H9 (cell line): ENCODE data around the gene PDPN. TPM values are rescaled to one million over a fixed set of nuclear protein-coding genes. Genes with fewer than 3 reads are reported as not detected.

Experiments used
- DNase-seq: peaks from one replicate; pipeline ENCODE4 v3.0.0-alpha.2; 2017
- H2AFZ ChIP-seq: one replicate; pipeline ENCODE4 v1.6.1; 2013; ENCODE audit warnings: mild to moderate bottlenecking, low read length, control low read depth, moderate library complexity
- H2AK5ac ChIP-seq: 2 replicates; pipeline ENCODE4 v1.6.1; 2013; ENCODE audit warnings: low read length, control low read depth, mixed read lengths; ENCODE audit not compliant: insufficient read length
- H2BK120ac ChIP-seq: one replicate; pipeline ENCODE4 v1.6.1; 2013; ENCODE audit warnings: low read depth, mild to moderate bottlenecking, low read length, control low read depth, inconsistent platforms; ENCODE audit not compliant: poor library complexity, severe bottlenecking
- H2BK12ac ChIP-seq: 2 replicates; pipeline ENCODE4 v1.6.1; 2013; ENCODE audit warnings: low read length, control low read depth, mixed read lengths, low read depth; ENCODE audit not compliant: insufficient read length
- H2BK15ac ChIP-seq: 2 replicates; pipeline ENCODE4 v1.6.1; 2013; ENCODE audit warnings: low read depth, low read length, control low read depth
- H2BK20ac ChIP-seq: one replicate; pipeline ENCODE4 v1.6.1; 2013; ENCODE audit warnings: low read depth, mild to moderate bottlenecking, low read length, control low read depth, inconsistent platforms; ENCODE audit not compliant: poor library complexity, severe bottlenecking
- H2BK5ac ChIP-seq: 2 replicates; pipeline ENCODE4 v1.6.1; 2013; ENCODE audit warnings: low read length, control low read depth, mixed read lengths; ENCODE audit not compliant: insufficient read length
- H3K14ac ChIP-seq: 2 replicates; pipeline ENCODE4 v1.6.1; 2013; ENCODE audit warnings: low read length, control low read depth; ENCODE audit not compliant: insufficient read depth
- H3K18ac ChIP-seq: 2 replicates; pipeline ENCODE4 v1.6.1; 2013; ENCODE audit warnings: low read depth, mild to moderate bottlenecking, mixed read lengths, low read length, control low read depth; ENCODE audit not compliant: insufficient read length
- H3K23ac ChIP-seq: 2 replicates; pipeline ENCODE4 v1.6.1; 2013; ENCODE audit warnings: low read length, control low read depth, mixed read lengths, low read depth; ENCODE audit not compliant: insufficient read length
- H3K23me2 ChIP-seq: 2 replicates; pipeline ENCODE4 v1.6.1; 2013; ENCODE audit warnings: low read depth, mild to moderate bottlenecking, mixed read lengths, low read length, control low read depth; ENCODE audit not compliant: insufficient read length, poor library complexity, severe bottlenecking
- H3K27ac ChIP-seq: 2 replicates; pipeline ENCODE4 v1.5.1; 2013; ENCODE audit warnings: low read length, control low read depth, mixed read lengths, low read depth; ENCODE audit not compliant: insufficient read length
- H3K27me3 ChIP-seq: 2 replicates; pipeline ENCODE4 v1.6.1; 2013; ENCODE audit warnings: low read length, control low read depth, inconsistent platforms; ENCODE audit not compliant: insufficient read depth
- H3K4ac ChIP-seq: 2 replicates; pipeline ENCODE4 v1.6.1; 2013; ENCODE audit warnings: low read depth, mild to moderate bottlenecking, control low read depth, inconsistent platforms, low read length, moderate library complexity
- H3K4me1 ChIP-seq: 2 replicates; pipeline ENCODE4 v1.6.1; 2013; ENCODE audit warnings: low read length, control low read depth, inconsistent platforms; ENCODE audit not compliant: insufficient read depth
- H3K4me2 ChIP-seq: 2 replicates; pipeline ENCODE4 v1.6.1; 2013; ENCODE audit warnings: low read length, control low read depth, mixed read lengths; ENCODE audit not compliant: insufficient read length, insufficient read depth
- H3K56ac ChIP-seq: 2 replicates; pipeline ENCODE4 v1.6.1; 2013; ENCODE audit warnings: low read depth, mild to moderate bottlenecking, mixed read lengths, low read length, control low read depth; ENCODE audit not compliant: insufficient read length
- H3K79me1 ChIP-seq: 2 replicates; pipeline ENCODE4 v1.6.1; 2013; ENCODE audit warnings: low read depth, mild to moderate bottlenecking, moderate library complexity, low read length, control low read depth, inconsistent platforms; ENCODE audit not compliant: insufficient read depth, poor library complexity, severe bottlenecking
- H3K79me2 ChIP-seq: 2 replicates; pipeline ENCODE4 v1.6.1; 2013; ENCODE audit warnings: low read length, control low read depth, inconsistent platforms; ENCODE audit not compliant: insufficient read depth
- H3K9ac ChIP-seq: 2 replicates; pipeline ENCODE4 v1.6.1; 2013; ENCODE audit warnings: low read length, control low read depth, mixed read lengths; ENCODE audit not compliant: insufficient read length; ENCODE audit errors: extremely low read depth
- H3K9me3 ChIP-seq: one replicate; pipeline ENCODE4 v1.6.1; 2013; ENCODE audit warnings: low read depth, low read length, inconsistent platforms; ENCODE audit not compliant: control insufficient read depth
- H3T11ph ChIP-seq: one replicate; pipeline ENCODE4 v1.6.1; 2013; ENCODE audit warnings: mild to moderate bottlenecking, low read length, control low read depth, inconsistent platforms
- H4K20me1 ChIP-seq: one replicate; pipeline ENCODE4 v1.6.1; 2013; ENCODE audit not compliant: control insufficient read depth, insufficient read length, insufficient read depth
- H4K5ac ChIP-seq: 2 replicates; pipeline ENCODE4 v1.6.1; 2013; ENCODE audit warnings: low read depth, mild to moderate bottlenecking, mixed read lengths, low read length, control low read depth; ENCODE audit not compliant: insufficient read length
- H4K8ac ChIP-seq: replicated peaks from 2 replicates; pipeline ENCODE4 v1.6.1; 2013; ENCODE audit warnings: low read length, control low read depth, mixed read lengths, low read depth; ENCODE audit not compliant: insufficient read length
- H4K91ac ChIP-seq: 2 replicates; pipeline ENCODE4 v1.6.1; 2013; ENCODE audit warnings: low read depth, mild to moderate bottlenecking, moderate library complexity, mixed read lengths, low read length, control low read depth; ENCODE audit not compliant: insufficient read length
- H3K27ac Mint-ChIP-seq, 3 experiments: 2 replicates in 2 of 3; 3 replicates in 1 of 3; pipeline ENCODE4 v1.8.0; 2020 to 2021; ENCODE audit warnings: mixed read lengths in 3 of 3, mild to moderate bottlenecking in 1 of 3, moderate library complexity in 1 of 3
- H3K27me3 Mint-ChIP-seq: 2 replicates; pipeline ENCODE4 v1.8.0; 2021; ENCODE audit warnings: low read depth, mild to moderate bottlenecking, moderate library complexity, mixed read lengths
- H3K36me3 Mint-ChIP-seq, 3 experiments: 2 replicates in 2 of 3; 3 replicates in 1 of 3; pipeline ENCODE4 v1.8.0; 2020 to 2021; ENCODE audit warnings: low read depth in 3 of 3, mixed read lengths in 3 of 3; ENCODE audit not compliant: insufficient read depth in 1 of 3
- H3K4me1 Mint-ChIP-seq, 2 experiments: 2 replicates each; pipeline ENCODE4 v1.8.0; 2020; ENCODE audit warnings: mixed read lengths in 2 of 2
- H3K4me3 Mint-ChIP-seq, 2 experiments: 2 replicates in 1 of 2; 3 replicates in 1 of 2; pipeline ENCODE4 v1.8.0; 2020 to 2021; ENCODE audit warnings: mild to moderate bottlenecking in 2 of 2, mixed read lengths in 2 of 2, moderate library complexity in 1 of 2
- H3K9me3 Mint-ChIP-seq, 2 experiments: 2 replicates in 1 of 2; 3 replicates in 1 of 2; pipeline ENCODE4 v1.8.0; 2020; ENCODE audit warnings: mild to moderate bottlenecking in 2 of 2, mixed read lengths in 2 of 2, moderate library complexity in 1 of 2
- CTCF ChIP-seq: fragments of 200-600 bp; sonication (generic); conservative IDR thresholded peaks from 3 replicates; pipeline ENCODE4 v1.8.0; 2021; ENCODE audit warnings: antibody characterized with exemption, mild to moderate bottlenecking
- whole genome bisulfite sequencing: extraction: QIAGEN DNeasy Blood & Tissue Kit; methylation state at CpG from one replicate; pipeline ENCODE4 v1.1.7; 2013; ENCODE audit warnings: missing lambda C conversion rate, low lambda C conversion rate, mixed read lengths; ENCODE audit not compliant: insufficient read length; ENCODE audit errors: extremely low coverage; 5-methylcytosine and 5-hydroxymethylcytosine counted together
- total RNA-seq: library from RNA; stranded (reverse); gene quantifications from 2 replicates; pipeline ENCODE4 v1.2.1, GENCODE V29; 2021

The PDPN gene
- total RNA-seq, 1 experiment from 2014 or later, result 205 TPM

- H3K4me3 Mint-ChIP-seq, result no peak overlapping the region
- H2BK15ac ChIP-seq, result no peak overlapping the region
- H4K20me1 ChIP-seq, result no peaks in the 10 kb centered on the region
- TF ChIP-seq CTCF, result no peak
- H3K4me2 ChIP-seq, result no peak overlapping the region
- H2BK5ac ChIP-seq, result no peak overlapping the region
- H3K23ac ChIP-seq, result no peak overlapping the region
- no peaks in the 10 kb centered on the region for H3K23me2 ChIP-seq
- peaks cover 0 to 8% (median 4%) of the 10 kb centered on the region in 3 experiments; a peak in 4 of 7 replicates for H3K36me3 Mint-ChIP-seq
- no peak overlapping the region for H4K91ac ChIP-seq
- H2BK12ac ChIP-seq, result no peak overlapping the region
- no peaks in the 10 kb centered on the region for H3K9me3 ChIP-seq
- no peak overlapping the region for H3K4ac ChIP-seq
- peaks cover 0 to 4% of the 10 kb centered on the region in 2 experiments; a peak in 2 of 5 replicates for H3K9me3 Mint-ChIP-seq
- H3K14ac ChIP-seq, result no peak overlapping the region
- H2AK5ac ChIP-seq, result no peak overlapping the region
- no peak overlapping the region for H3K56ac ChIP-seq
- no peaks in the 10 kb centered on the region for H3K27me3 ChIP-seq
- DNase-seq, result no peak
- H3K18ac ChIP-seq, result no peak overlapping the region
- H3K27ac ChIP-seq, result no peak overlapping the region
- no peaks in the 10 kb centered on the region for H3K79me2 ChIP-seq
- no CpG with 5 or more reads among the region's 6 CpGs for WGBS
- H2BK120ac ChIP-seq, result no peak overlapping the region
- no peak overlapping the region for H2AFZ ChIP-seq
- H3T11ph ChIP-seq, result no peak overlapping the region
- H3K9ac ChIP-seq, result no peak overlapping the region
- no peaks in the 10 kb centered on the region; the same call in 1 of the 2 replicates for H3K27me3 Mint-ChIP-seq
- H3K4me1 Mint-ChIP-seq, result peaks cover 7 to 10% of the 10 kb centered on the region in 2 experiments
- H2BK20ac ChIP-seq, result no peak overlapping the region
- no peak overlapping the region for H3K27ac Mint-ChIP-seq
- H3K79me1 ChIP-seq, result no peaks in the 10 kb centered on the region
- no peak overlapping the region for H4K5ac ChIP-seq
- no peaks in the 10 kb centered on the region for H3K4me1 ChIP-seq
- H4K8ac ChIP-seq, result no peak overlapping the region
Observed at GRCh38 chr1:13624526-13624925, 40.9 kb downstream of the PDPN start.
